ENCODE data around the gene POLR3H. TPM values are rescaled to one million over a fixed set of nuclear protein-coding genes. Genes with fewer than 3 reads are reported as not detected.

The POLR3H gene
- total and polyA plus RNA-seq, 10 of the 15 experiments (the other 5 are each of a cell fraction or from before 2014, with no cell fraction given), result 3.5 to 62.7 (median 24.6) TPM

GRCh38 chr22:41528132-41528766 is 16.0 kb downstream of the POLR3H start (continued):
- TF ChIP-seq REST (IDR thresholded peaks at IDR 0.05; ENCODE audit: low read depth, low read length), result no peak
- no peak for TF ChIP-seq HSF1 (IDR thresholded peaks at IDR 0.05; ENCODE audit: low read depth, low read length)
- TF ChIP-seq JUNB (IDR thresholded peaks at IDR 0.05), result no peak
- TF ChIP-seq NBN (IDR thresholded peaks at IDR 0.05), result no peak
- no peak for TF ChIP-seq PAX8 (IDR thresholded peaks at IDR 0.05)
- no peak for TF ChIP-seq ATF7 (IDR thresholded peaks at IDR 0.05; ENCODE audit: low read depth)

Data from GM12878 (cell line).